ENCODE data around the gene HECW1.
"Not testable (repeated sequence)": the region's sequence is repeated elsewhere in the genome, so short reads cannot be mapped to it uniquely, and the experiment has no call there.

The HECW1 gene

DNA sequence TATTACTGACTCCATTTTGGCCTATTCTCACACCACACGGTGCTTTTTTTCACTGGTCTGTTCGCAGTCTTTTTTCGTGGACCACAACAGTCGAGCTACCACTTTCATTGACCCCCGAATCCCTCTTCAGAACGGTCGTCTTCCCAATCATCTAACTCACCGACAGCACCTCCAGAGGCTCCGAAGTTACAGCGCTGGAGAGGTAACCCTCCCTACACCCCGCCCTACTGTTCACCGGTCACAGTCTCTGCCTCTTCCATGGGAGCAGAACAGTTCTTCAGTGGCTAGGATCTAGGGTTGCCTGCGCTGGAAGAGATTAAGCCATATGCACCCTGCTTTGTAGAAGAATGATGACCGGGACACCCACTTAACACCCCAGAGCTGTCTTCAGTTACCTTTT is 367.1 kb downstream of the HECW1 start:
- no peak for DNase-seq

DNA sequence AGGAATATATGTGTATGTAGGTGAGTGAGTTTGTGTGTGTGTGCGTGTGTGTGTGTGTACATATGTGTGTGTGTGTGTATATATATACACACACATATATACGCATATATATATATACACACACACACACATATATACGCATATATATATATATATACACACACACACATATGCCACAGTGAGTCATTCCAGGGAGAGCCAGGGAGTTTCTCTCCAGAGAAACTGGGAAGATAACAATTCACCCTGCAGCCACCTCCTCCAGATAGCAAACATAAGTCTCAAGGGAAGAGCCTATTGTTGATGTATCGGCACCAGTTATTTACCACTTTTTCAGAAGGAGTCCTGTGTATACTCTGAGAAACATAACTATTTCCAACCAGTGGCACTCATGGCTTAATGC is 368.1 kb downstream of the HECW1 start:
- DNase-seq = no peak

DNA sequence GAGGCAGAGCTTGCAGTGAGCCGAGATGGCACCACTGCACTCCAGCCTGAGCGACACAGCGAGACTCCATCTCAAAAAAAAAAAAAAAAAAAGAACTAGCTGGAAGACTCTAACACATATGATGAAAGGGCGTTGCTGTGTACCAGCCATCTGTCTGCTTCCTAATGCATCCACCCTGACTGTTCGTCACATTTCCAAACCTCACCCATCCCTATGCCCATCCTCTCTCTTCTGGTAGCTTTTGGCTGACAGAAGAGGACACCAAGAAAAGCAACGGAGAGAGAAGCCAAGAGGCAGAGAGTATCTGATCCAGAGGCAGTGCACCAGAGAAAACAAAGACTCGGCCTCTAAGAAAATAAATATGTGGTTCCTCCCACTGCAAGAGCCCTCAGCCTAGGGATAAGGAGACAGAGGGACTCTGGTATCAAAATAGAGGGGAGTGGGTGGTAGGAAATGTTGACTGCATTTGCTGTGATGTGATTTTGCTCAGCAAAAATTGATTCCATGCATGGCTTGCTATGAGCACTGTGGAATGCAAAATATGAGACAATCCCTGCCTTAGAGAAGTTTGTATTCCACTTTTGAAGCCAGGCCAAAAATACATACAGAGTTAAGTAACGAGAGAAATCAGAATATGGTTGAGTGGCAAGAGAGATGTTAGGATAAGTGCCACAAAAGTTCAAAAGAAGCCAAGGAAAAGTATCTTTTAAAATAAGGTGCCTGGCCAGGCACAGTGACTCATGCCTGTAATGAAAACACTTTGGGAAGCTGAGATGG is 369.6 kb downstream of the HECW1 start:
- no peak for DNase-seq

DNA sequence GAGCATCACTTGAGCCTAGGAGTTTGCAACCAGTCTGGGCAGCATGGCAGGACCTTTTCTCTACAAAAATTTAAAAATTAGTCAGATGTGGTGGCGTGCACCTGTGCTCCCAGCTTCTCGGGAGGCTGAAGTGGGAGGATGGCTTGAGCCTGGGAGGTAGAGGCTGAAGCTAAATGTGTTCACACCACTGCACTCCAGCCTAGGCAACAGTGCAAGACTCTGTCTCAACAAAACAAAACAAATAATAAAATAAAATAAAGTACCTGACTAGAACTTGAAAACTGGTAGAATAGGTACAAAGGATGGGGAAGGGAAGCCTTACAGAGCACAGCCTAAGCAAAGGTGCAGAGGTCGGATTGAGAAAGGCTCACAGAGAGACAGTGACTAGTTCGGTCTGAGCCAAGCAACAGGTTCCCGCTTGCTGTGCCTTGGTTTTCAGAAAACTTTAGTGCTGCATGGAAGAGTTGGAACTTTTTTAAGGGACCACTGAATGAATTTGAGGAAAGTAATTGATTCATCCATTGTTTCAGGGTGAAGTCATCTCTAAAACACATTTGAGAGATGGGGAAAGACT is 370.3 kb downstream of the HECW1 start:
- DNase-seq = no peak

DNA sequence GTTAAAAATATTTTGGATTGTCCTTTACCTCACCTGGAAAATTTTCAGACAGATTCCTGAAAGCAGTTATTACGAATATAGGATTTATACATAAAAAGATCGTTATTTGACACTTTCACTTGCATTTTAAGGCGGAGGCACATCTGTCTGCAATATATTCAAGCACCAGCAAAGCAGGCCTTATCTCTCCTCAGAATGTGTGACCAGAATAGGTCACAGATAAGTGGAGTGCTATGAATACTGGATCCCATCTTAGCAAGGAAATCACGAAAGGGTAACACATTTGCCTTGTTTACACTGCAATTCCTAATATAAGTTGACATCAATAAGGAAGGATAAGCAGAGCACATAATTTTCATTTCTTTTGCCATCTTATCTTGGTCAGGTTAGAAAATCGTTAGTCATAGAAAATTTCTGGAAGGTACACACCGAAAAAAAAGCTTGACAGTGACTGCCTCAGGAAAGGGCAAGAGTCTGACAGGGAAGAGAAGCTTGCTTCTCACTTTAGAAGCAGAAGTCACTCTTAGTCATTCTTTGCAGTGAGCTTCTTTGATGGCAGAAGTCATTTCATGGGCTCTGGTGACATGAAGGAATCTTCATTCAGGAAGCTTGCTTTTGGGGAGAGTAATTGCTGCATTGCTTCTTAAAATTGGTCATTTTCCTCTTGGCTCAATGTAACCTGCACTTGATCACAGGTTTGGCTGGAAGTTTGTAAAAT is 372.4 kb downstream of the HECW1 start:
- no peak for DNase-seq

DNA sequence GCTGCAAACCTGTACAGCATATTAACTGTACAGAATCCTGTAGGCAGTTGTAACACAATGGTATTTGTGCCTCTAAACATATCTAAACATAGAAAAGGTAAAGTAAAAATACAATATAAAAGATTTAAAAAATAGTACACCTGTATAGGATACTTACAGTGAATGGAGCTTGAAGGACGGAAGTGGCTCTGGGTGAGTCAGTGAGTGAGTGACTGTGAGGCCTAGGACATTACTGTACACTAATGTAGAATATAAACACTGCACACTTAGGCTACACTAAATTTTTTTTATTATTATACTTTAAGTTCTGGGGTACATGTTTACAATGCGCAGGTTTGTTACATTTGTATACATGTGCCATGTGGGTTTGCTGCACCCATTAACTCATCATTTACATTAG is 373.1 kb downstream of the HECW1 start:
- DNase-seq = no peak

DNA sequence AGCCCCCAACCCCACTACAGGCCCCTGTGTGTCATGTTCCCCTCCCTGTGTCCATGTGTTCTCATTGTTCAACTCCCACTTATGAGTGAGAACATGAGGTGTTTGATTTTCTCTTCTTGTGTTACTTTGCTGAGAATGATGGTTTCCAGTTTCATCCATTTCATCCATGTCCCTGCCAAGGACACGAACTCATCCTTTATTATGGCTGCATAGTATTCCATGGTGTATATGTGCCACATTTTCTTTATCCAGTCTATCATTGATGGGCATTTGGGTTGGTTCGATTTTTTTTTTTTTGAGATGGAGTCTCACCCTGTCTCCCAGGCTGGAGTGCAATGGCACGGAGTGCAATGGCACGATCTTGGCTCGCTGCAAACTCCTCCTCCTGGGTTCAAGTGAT is 373.6 kb downstream of the HECW1 start:
- DNase-seq = not testable (repeated sequence)

DNA sequence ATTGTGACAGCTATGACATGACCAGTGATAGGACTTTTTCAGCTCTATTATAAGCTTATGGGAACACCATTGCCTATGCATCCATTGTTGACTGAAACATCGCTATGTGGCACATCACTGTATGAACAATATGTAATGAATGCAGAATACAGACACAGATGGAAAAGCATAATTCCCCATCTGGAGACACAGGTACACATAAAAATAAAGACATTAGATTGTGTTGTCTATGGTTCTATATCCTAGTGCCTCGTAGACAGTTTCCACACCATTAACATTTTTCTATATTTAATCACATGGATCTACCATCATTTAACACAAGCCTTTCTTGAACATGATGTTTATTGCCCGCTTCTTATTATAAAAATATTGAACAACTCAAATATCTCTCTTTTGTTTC is 374.2 kb downstream of the HECW1 start:
- no peak for DNase-seq

DNA sequence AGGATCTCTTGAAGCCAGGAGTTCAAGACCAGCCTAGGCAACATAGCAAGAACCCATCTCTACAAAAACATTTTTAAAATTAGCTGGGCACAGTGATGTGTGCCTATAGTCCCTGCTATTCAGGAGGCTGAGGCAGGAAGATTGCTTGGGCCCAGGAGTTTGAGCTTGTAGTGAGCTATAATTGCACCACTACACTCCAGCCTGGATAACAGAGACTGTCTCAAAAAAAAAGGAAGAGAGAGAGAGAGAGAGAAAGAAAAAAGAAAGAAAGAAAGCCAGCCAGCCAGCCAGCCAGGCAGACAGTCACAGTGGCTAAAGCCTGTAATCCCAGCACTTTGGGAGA is 375.3 kb downstream of the HECW1 start:
- DNase-seq = no peak

DNA sequence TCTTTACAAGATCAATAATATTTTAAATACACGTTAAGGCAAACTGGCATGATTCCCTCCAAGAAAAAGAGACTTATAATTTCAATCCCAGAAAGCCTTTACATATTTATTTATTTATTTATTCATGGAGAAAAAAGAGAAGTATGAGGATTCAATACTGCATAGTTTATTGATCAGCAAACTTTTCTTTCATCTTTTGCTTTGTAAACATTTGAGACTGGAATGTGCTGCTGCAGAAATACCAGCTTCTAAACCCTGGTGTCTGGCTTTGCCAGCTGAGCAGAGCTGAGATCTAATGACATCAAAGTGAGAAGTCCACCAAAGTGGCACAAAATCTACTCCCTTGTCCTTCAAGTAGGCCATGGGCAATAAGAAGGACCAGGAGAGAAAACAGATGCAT is 376.8 kb downstream of the HECW1 start:
- DNase-seq = no peak

DNA sequence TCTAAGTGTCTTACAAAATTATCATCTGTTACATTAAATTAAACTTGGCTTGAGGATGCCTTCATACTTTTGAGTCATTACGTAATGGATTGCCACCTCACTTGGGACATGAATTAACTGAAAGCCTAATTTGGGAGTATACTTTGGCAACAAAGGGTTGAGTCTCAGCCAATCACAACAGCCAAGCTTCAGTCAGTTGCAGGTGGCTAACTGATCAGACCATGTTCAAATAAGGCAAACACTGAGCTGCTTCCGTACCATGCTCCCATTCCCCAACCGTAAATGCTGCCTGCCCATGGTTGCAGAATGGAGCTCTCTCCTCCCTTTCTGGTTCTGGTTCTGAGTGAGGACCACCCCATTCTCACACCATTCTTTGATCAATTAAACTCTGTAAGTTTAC is 377.6 kb downstream of the HECW1 start:
- no peak for DNase-seq

DNA sequence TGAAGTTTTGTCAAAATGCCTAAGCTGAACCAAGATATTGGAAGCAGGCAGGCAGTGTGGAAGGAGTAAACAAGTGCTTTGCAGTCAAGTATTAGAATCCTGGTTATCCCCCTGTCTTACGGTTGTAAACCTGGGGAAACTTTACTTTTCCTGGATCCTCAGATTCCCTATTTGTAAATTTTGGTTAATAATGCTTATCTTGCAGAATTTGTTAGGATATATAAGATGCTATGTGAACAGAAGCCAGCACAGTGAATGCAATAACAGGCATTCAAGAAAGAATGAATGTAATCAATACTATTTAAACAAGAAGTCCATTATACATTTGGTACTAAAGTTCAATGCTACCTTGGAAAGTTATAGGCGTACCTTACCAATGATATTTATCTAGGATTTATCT is 378.7 kb downstream of the HECW1 start:
- no peak for DNase-seq

DNA sequence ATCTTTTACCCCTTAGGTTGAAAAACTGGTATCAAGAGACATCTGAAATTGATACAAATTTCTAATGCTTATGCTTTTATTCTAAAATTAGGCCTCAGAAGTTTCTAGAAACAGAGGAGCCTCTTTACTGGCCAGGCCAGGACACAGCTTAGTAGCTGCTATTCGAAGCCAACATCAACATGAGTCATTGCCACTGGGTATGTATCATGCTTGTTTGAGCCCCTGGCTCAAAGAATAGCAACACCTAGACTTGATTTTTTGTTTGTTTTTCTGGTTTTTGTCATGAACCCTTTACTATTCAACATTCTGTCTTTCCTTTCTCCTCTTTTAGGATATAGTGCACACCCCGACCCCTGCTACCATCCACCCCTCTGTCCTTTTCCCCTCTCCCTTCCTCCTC is 379.5 kb downstream of the HECW1 start:
- no peak for DNase-seq

DNA sequence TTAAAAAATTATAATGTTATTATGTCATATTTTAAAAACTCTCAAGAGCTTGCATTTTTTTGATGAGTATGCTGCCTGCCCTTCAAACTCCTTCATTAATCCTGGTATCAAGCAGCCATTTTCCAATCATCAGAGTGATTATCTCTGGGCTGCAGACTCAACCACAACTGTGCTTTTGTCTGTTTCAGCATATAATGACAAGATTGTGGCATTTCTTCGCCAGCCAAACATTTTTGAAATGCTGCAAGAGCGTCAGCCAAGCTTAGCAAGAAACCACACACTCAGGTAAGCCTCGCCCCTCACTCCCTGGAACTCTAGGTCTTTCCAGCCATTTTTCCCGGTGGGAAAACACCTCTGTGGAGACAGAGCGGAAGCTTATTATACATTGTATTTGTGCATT is 380.4 kb downstream of the HECW1 start:
- DNase-seq = no peak

DNA sequence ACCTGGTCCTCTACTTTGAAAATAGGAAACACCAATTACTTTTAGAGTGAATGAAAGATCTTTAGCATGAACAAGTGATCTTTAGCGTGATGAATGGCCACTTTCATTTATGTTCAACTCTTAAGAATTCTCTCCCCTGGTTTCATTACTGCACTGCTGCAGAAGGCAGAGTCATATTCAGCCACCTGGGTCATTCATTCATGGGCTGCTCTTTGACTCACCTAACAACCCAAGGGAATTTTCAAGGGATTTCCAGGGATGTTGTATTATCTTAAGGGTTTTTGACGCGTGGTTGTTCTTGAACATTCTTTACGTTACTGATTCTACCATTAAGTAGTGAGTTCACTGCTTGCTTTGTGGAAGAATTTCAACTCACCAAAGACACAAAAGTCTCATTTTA is 383.1 kb downstream of the HECW1 start:
- DNase-seq = no peak

DNA sequence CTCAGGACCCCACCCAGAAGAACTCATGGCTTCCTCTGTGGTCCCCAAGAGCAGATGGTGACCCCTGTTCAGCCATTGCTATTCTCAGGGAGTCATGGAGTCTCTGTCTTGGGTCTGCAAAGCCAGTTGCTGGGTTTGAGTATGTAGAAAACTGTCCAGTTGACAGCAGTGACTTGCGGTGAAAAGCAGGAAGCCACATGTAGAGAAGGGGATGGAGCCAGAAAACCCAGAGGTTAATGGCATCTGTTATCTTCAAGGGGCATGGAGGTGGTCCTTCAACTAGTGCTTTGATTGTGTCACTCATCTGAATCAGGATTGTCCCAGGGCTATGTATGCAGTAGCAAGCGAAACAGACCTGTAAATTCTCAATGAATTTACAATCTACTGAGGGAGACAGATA is 384.1 kb downstream of the HECW1 start:
- no peak for DNase-seq

DNA sequence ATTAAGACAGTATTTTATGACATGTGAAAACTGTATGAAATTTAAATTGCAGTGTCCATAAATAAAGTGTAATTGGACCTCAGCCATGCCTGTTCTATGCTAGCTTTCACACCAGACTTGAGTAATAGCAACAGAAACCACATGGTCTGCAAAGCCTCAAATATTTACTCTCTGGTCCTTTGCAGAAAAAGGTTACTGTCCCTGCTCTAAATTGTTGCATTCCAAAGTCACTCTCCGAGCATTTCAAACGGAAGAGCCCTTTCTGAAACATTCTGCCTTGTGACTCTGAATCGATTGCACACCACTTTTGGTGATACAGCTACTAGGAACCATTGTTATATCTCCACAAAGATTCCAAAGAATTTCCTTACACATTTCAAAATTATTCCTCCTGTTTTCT is 389.4 kb downstream of the HECW1 start:
- DNase-seq = no peak

DNA sequence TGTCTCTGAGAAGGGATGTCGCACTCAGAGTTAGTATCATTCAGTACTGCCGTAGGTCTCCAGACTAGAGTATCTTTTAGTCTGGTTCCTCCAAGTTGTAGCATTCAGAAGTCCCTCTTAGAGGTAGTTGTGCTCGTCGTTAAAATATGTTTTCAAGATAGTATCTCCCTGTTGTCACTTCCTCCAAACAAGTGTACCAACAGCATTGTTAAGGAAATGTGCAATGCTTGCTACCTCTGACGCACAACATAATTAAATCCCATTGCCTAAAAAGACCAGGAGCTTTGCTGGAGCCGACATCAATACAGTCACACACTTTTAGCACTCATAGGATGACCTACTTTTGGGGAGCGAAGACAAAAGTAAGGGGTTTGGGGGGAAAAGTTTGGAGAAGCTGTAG is 390.5 kb downstream of the HECW1 start:
- no peak for DNase-seq

DNA sequence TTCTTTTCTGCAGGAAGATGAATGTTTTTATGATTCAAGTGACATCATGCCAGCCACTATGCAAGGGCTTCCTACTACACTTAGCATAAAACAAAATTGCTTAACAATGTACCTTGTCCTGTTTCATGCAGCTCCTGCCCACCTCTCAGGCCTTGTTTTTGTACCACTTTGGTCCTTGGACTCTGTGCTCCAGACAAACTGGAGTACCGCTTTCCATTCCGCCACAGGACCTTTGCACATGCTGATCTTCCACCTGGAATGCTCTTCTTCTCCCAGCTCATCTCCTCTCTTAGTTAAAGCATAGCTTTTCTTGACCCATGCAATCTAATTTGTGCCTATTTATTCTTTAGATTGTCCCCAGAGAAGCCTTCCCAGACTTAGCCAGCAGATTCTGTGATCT is 393.0 kb downstream of the HECW1 start:
- DNase-seq = no peak

DNA sequence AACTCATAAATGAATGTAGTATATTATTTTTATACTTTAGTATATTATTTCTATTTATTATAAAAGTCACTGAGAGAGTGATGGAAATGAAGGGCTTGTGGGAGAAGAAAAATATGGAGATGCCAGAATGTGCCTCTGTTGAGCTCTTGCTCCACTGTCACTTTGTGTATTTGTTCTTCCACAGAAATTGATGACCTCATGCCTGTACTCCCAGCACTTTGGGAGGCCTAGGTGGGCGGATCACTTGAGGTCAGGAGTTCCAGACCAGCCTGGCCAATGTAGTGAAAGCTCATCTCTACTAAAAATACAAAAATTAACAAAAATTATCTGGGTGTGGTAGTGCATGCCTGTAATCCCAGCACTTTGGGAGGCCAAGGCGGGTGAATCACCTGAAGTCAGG is 394.0 kb downstream of the HECW1 start:
- DNase-seq = no peak

DNA sequence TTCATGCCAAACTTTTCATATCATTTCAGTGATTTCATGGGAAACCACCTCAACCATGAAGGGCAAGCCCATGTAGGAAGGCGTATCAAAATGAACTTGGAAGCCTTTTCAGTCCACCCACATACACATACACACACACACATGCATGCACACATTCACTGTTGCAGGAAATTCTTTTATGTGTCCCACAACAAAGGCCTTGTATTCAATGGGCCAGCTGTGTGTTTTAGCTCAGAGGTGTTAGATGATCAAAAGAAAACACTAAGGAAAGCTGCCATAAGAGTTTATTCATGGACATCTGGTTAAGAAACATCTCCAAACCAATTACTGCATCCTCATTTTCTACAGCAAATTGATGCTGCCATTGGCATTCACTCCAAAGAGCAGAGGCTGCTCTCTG is 396.0 kb downstream of the HECW1 start:
- no peak for DNase-seq

DNA sequence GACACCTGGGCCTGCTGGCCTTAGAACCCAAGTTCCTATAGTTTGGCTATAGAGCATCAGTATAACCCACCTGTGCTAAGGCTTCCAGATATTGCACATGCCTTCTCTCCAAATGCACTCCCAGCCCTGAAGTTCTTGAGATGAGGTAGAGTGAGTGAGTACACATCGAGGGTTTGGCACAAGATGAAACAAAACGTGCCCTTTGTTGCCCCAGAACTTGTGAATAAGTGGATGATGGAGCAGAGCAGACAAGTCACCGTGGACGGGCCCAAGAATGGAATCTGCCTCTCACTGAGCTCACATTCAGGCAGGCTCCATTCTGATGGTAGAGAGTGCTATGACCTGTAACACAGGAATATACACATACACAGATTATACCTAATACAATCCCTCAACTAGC is 397.5 kb downstream of the HECW1 start:
- no peak for DNase-seq

DNA sequence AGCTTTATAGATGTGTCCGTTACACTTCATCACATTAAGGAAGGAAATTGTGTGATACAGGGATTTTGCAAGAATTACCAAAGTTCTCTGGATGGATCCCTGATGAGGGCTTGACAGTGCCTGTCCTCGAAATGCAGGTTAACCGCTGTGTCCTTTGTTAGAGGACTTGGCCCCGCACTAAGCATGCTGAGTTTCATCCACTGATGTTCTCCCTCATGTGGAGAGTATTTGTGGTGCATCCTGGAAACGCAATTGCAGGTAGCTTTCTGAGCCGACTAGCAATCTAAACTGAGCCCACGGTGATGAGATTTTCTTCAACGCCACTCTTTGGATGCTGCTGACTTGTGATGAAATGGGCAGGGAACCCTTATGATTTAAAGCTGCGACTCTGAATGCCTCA is 398.6 kb downstream of the HECW1 start:
- no peak for DNase-seq

DNA sequence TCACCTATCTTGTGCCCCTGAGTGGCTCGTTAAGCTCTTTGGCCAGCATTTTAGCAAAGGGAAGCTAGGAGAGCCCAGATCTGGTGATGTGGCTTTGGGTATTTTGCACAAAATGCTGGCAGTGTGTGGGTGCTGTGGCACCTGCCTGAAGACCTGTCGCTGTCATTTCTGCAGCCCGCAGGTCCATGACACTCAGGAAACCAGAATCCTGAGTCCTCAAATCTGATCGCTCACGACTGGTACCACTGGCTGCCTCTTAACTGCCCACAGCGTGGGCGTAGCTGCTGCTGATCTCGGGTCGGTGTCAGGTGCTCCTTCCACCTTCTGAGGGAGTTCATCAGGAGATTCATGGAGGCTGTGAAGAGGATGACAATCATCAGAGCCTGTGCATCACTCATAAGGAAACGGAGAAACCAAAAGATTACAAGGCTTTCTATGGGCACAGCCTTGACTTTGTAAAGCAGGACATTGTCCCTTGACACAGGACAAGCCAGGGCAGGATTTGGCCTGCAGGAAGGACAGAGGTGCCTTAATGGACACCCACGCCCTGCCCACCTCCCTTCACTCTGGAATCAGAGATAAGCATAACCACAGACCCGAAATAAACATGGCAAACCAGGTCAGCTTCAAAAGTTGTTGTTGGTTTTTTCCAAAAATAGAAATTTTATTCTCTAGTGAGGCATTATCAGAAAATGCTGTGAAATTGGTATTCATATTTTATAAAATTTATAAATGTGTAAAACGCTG is 399.5 kb downstream of the HECW1 start:
- DNase-seq = no peak
